PC-3 (cell line): ENCODE data around the gene BCL6B. TPM values are rescaled to one million over a fixed set of nuclear protein-coding genes. Genes with fewer than 3 reads are reported as not detected.

Source experiments
- ATAC-seq: fragments of 200-7000 bp; cut with Tn5 transposase; 2 replicates; pipeline ENCODE4 v1.9.1; 2020; ENCODE audit warnings: mild to moderate bottlenecking, moderate library complexity
- BruUV-seq: library from RNA; stranded (reverse); fragments of 400-500 nt; replicated peaks from 2 replicates; lab custom pipeline; 2021; lab: Mats Ljungman, UMichigan
- CTCF ChIA-PET: fragments of 300-600 bp; sonication (Branson Sonifier 250); formaldehyde crosslinking; loops from one replicate; lab custom pipeline; 2022; ENCODE audit warnings: antibody characterized with exemption; lab: Charles Lee
- POLR2A ChIA-PET: fragments of 300-600 bp; sonication (Branson Sonifier 250); formaldehyde crosslinking; loops from one replicate; lab custom pipeline; 2022; ENCODE audit warnings: antibody characterized with exemption; ENCODE audit not compliant: unreplicated experiment; lab: Charles Lee
- DNase-seq: peaks from one replicate; pipeline ENCODE4 v3.0.0-alpha.2; 2015
- H2AFZ ChIP-seq: fragments of 300-600 bp; sonication (generic); 2 replicates; pipeline ENCODE4 v1.6.0; 2016; ENCODE audit warnings: antibody characterized with exemption, low read length
- H3F3A ChIP-seq: fragments of 300-600 bp; sonication (generic); one replicate; pipeline ENCODE4 v1.6.0; 2017; ENCODE audit warnings: antibody characterized with exemption, low read length, control low read depth, mild to moderate bottlenecking; ENCODE audit not compliant: unreplicated experiment
- H3K27ac ChIP-seq: fragments of 300-600 bp; sonication (generic); 2 replicates; pipeline ENCODE4 v1.5.1; 2016; ENCODE audit warnings: mild to moderate bottlenecking, low read length
- H3K27me3 ChIP-seq: fragments of 300-600 bp; sonication (generic); 2 replicates; pipeline ENCODE4 v1.6.1; 2016; ENCODE audit warnings: low read length, mixed read lengths
- H3K36me3 ChIP-seq: fragments of 300-600 bp; sonication (generic); 2 replicates; pipeline ENCODE4 v1.6.1; 2016; ENCODE audit warnings: low read depth, mixed run types, low read length, mixed read lengths
- H3K4me1 ChIP-seq: fragments of 300-600 bp; sonication (generic); 2 replicates; pipeline ENCODE4 v1.5.1; 2016; ENCODE audit warnings: low read length; ENCODE audit not compliant: insufficient read depth
- H3K4me2 ChIP-seq: fragments of 300-600 bp; sonication (generic); 2 replicates; pipeline ENCODE4 v1.6.0; 2016; ENCODE audit warnings: low read length
- H3K4me3 ChIP-seq: fragments of 300-600 bp; sonication (generic); 2 replicates; pipeline ENCODE4 v1.5.1; 2016; ENCODE audit warnings: mild to moderate bottlenecking, low read length, mixed read lengths
- H3K79me2 ChIP-seq: fragments of 300-600 bp; sonication (generic); 2 replicates; pipeline ENCODE4 v1.6.1; 2017; ENCODE audit warnings: low read length, mixed read lengths
- H3K9ac ChIP-seq: fragments of 300-600 bp; sonication (generic); 2 replicates; pipeline ENCODE4 v1.6.0; 2016; ENCODE audit warnings: mild to moderate bottlenecking, low read length
- H3K9me2 ChIP-seq: fragments of 300-600 bp; sonication (generic); replicated peaks from 2 replicates; pipeline ENCODE4 v1.6.1; 2016; ENCODE audit warnings: mixed run types, low read length, mixed read lengths
- H3K9me3 ChIP-seq: fragments of 300-600 bp; sonication (generic); 2 replicates; pipeline ENCODE4 v1.6.1; 2016; ENCODE audit warnings: low read length, mixed read lengths
- H4K20me1 ChIP-seq: fragments of 300-600 bp; sonication (generic); 2 replicates; pipeline ENCODE4 v1.6.1; 2016; ENCODE audit warnings: low read length, mixed read lengths
- EZH2 ChIP-seq: fragments of 300-600 bp; sonication (generic); IDR thresholded peaks from one replicate; pipeline ENCODE4 v1.6.1; 2017; ENCODE audit warnings: antibody characterized with exemption, mild to moderate bottlenecking, low read length; ENCODE audit not compliant: unreplicated experiment
- EZH2phosphoT487 ChIP-seq: fragments of 300-600 bp; sonication (generic); IDR thresholded peaks from 2 replicates; pipeline ENCODE4 v1.6.1; 2018; ENCODE audit warnings: mild to moderate bottlenecking, antibody characterized with exemption, low read length, borderline replicate concordance
- intact Hi-C: fragments of 100-400 bp; cut with micrococcal nuclease; formaldehyde crosslinking; loops from 2 replicates; pipeline ENCODE4 v1.9.0; 2023
- total RNA-seq: library from RNA; depleted of rRNA; stranded (reverse); fragments of >200 nt; gene quantifications from 2 replicates; pipeline ENCODE4 v1.2.3, GENCODE V29; 2014
- TF ChIP-seq, protein P1 (sequence below): fragments of 300-600 bp; sonication (generic); conservative IDR thresholded peaks from 2 replicates; pipeline ENCODE4 v1.5.1; 2017; ENCODE audit warnings: antibody characterized with exemption, low read depth, mild to moderate bottlenecking, low read length

BCL6B gene
- total RNA-seq, 1 experiment from 2014 or later: not detected

DNA sequence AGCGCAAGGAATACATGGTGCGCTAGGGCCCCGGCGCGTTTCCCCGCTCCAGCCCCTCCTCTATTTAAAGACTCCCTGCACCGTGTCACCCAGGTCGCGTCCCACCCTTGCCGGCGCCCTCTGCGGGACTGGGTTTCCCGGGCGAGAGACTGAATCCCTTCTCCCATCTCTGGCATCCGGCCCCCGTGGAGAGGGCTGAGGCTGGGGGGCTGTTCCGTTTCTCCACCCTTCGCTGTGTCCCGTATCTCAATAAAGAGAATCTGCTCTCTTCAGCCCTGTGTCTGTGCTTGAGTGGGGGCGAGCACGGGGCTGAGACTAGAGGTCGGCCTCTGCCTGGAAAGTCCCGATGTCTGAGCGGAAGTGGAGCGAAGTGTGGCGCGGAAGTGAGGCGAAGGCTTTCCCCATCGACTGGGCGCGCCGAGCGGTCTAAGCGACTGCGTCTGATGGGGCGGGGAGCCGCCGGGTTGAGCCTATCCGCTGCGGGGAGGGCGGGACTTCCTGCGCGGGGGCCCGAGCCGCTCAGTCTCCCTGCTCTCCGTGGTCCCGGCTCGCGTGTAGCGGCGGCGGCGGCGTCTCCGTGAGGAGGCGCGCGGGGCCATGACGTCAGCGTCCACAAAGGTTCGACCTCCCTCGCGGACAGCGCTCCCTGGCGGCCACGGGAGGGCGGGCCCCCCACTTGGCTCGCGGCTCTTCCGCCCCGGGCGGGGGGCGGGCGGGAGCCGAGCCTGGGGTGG, 8.4 kb upstream of the BCL6B start:
- Histone ChIP-seq H3K27ac (peak overlapping the region; percentile 93), H2AFZ (peak overlapping the region; percentile 46), H3K9me2 (no peaks in the 10 kb centered on the region), H3K4me3 (peak overlapping the region; percentile 93), H3K4me2 (peak overlapping the region; percentile 95), H3F3A (no peaks in the 10 kb centered on the region), H3K4me1 (peaks cover 30% of the 10 kb centered on the region), H3K36me3 (no peaks in the 10 kb centered on the region), H3K27me3 (no peaks in the 10 kb centered on the region), H3K9me3 (no peaks in the 10 kb centered on the region), H3K79me2 (peaks cover 48% of the 10 kb centered on the region), H4K20me1 (no peaks in the 10 kb centered on the region), H3K9ac (peak overlapping the region; percentile 98)
- DNase-seq: peak; percentile 93
- no TSS peak for BruUV-seq
- POLR2A ChIA-PET: no interaction called here
- intact Hi-C loops: no loop called here
- CTCF ChIA-PET: interaction anchor here (0.6 to 0.8 kb wide), 2 partner anchors 57 to 171 kb away, joined by 3 to 11 read pairs; no protein-coding TSS in a partner anchor
- TF ChIP-seq, protein P1, sequence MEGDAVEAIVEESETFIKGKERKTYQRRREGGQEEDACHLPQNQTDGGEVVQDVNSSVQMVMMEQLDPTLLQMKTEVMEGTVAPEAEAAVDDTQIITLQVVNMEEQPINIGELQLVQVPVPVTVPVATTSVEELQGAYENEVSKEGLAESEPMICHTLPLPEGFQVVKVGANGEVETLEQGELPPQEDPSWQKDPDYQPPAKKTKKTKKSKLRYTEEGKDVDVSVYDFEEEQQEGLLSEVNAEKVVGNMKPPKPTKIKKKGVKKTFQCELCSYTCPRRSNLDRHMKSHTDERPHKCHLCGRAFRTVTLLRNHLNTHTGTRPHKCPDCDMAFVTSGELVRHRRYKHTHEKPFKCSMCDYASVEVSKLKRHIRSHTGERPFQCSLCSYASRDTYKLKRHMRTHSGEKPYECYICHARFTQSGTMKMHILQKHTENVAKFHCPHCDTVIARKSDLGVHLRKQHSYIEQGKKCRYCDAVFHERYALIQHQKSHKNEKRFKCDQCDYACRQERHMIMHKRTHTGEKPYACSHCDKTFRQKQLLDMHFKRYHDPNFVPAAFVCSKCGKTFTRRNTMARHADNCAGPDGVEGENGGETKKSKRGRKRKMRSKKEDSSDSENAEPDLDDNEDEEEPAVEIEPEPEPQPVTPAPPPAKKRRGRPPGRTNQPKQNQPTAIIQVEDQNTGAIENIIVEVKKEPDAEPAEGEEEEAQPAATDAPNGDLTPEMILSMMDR: peak; percentile 39; the same call in 1 of the 2 replicates
- TF ChIP-seq EZH2: no peak
- ATAC-seq: peak; percentile 93

- POLR2A ChIA-PET: no interaction called here
Observed at GRCh38 chr17:7014995-7015958, 7.6 kb upstream of the BCL6B start.

More at GRCh38 chr17:7014995-7015958, 7.6 kb upstream of the BCL6B start:
- H3K36me3 ChIP-seq: no peaks in the 10 kb centered on the region
- peak overlapping the region; percentile 98 for H3K9ac ChIP-seq
- peaks cover 39% of the 10 kb centered on the region for H3K79me2 ChIP-seq
- no peak for DNase-seq
- no peaks in the 10 kb centered on the region for H3K27me3 ChIP-seq
- no peaks in the 10 kb centered on the region for H3K9me2 ChIP-seq
- peaks cover 33% of the 10 kb centered on the region for H3K4me1 ChIP-seq
- TF ChIP-seq, protein P1: no peak
- TF ChIP-seq EZH2 (no peak), EZH2phosphoT487 (no peak)
- peak overlapping the region; percentile 95 for H3K4me2 ChIP-seq
- intact Hi-C loops: no loop called here
- CTCF ChIA-PET: interaction anchor here (0.6 to 0.8 kb wide), 2 partner anchors 58 to 172 kb away, joined by 3 to 11 read pairs; no protein-coding TSS in a partner anchor
- H3K4me3 ChIP-seq: peak overlapping the region; percentile 93
- peak overlapping the region; percentile 93 for H3K27ac ChIP-seq
- no TSS peak for BruUV-seq
- ATAC-seq: peak; percentile 52
- no peaks in the 10 kb centered on the region for H3F3A ChIP-seq
- no peaks in the 10 kb centered on the region for H4K20me1 ChIP-seq
- peak overlapping the region; percentile 83 for H2AFZ ChIP-seq
- no peaks in the 10 kb centered on the region for H3K9me3 ChIP-seq
